Measurements from ENCODE around the gene DGCR6L.
"Not testable (repeated sequence)": the region's sequence is repeated elsewhere in the genome, so short reads cannot be mapped to it uniquely, and the experiment has no call there.

- TF ChIP-seq CTCF, POLR2A (IDR thresholded peaks at IDR 0.05): not testable (repeated sequence)
These were observed 30.4 kb downstream of the DGCR6L start for GRCh38 chr22:20289182-20290044.
